ENCODE results near the gene TVP23C. TPM values are rescaled to one million over a fixed set of nuclear protein-coding genes. Genes with fewer than 3 reads are reported as not detected.

Gene TVP23C
- total RNA-seq, 1 experiment from 2014 or later: 14.1 TPM

GRCh38 chr17:15509095-15509494, 54.2 kb downstream of the TVP23C start:
- DNase-seq (ENCODE audit: low read depth, low spot score): no peak
- ChIA-PET POLR2A (no interaction called here), RAD21 (ENCODE audit: low non-redundant PET in 1 of 2, low total read pairs in 2 of 2, uncharacterized antibody in 2 of 2, unreplicated experiment in 2 of 2) (no interaction called here), CTCF (no interaction called here)
- TF ChIP-seq CBX3 (IDR thresholded peaks at IDR 0.05; ENCODE audit: low read depth) (no peak), ZBTB33 (IDR thresholded peaks at IDR 0.05; ENCODE audit: extremely low read depth, insufficient replicate concordance, low read length) (no peak), ELF1 (IDR thresholded peaks at IDR 0.05; ENCODE audit: borderline replicate concordance, low read depth) (no peak), JUND (IDR thresholded peaks at IDR 0.05) (no peak), CTCF (IDR thresholded peaks at IDR 0.05 in 2 of 3, conservative IDR thresholded peaks at IDR 0.05 in 1 of 3; ENCODE audit: borderline replicate concordance in 1 of 3, insufficient read depth in 1 of 3, low read depth in 2 of 3, low read length in 2 of 3) (no peak), REST (IDR thresholded peaks at IDR 0.05; ENCODE audit: low read depth) (no peak), FOSL1 (IDR thresholded peaks at IDR 0.05; ENCODE audit: low read depth) (no peak), YY1 (IDR thresholded peaks at IDR 0.05; ENCODE audit: extremely low read depth, insufficient replicate concordance, low read depth, low read length) (no peak), ATF3 (IDR thresholded peaks at IDR 0.05) (no peak), SRF (IDR thresholded peaks at IDR 0.05; ENCODE audit: low read depth) (no peak), ZNF274 (IDR thresholded peaks at IDR 0.05; ENCODE audit: low read depth, low read length) (no peak), RAD21 (IDR thresholded peaks at IDR 0.05; ENCODE audit: low read depth) (no peak), TCF7L2 (IDR thresholded peaks at IDR 0.05; ENCODE audit: borderline replicate concordance, extremely low read depth, insufficient read depth, insufficient read length) (no peak), EZH2 (IDR thresholded peaks at IDR 0.05) (no peak), POLR2A (IDR thresholded peaks at IDR 0.05; ENCODE audit: borderline replicate concordance, extremely low read depth, insufficient read depth, insufficient read length) (no peak), ZFX (IDR thresholded peaks at IDR 0.05) (no peak)
- intact Hi-C loops (cut with micrococcal nuclease): no loop called here
- H3K4me1 ChIP-seq (ENCODE audit: control insufficient read depth in 1 of 2, insufficient read depth in 2 of 2, low read length in 2 of 2): peaks cover 0 to 13% of the 10 kb centered on the region in 2 experiments; a peak in 2 of 4 replicates
- no peak overlapping the region for H3K27ac ChIP-seq (ENCODE audit: low read depth, low read length)
- BruUV-seq (replicated peaks): no TSS peak
- H3K9me3 ChIP-seq (ENCODE audit: control insufficient read depth in 1 of 2, insufficient read depth in 1 of 2, low read depth in 1 of 2, low read length in 2 of 2): no peaks in the 10 kb centered on the region
- no peak for ATAC-seq
- no peak overlapping the region for H3K4me3 ChIP-seq (replicated peaks in 1 of 2; ENCODE audit: low read depth in 1 of 2, low read length in 2 of 2)
- no peaks in the 10 kb centered on the region for H4K20me1 ChIP-seq (ENCODE audit: insufficient read depth)
- H3K27me3 ChIP-seq (ENCODE audit: insufficient read depth, low read length): no peaks in the 10 kb centered on the region
- no peak overlapping the region for H3K4me2 ChIP-seq (ENCODE audit: low read length)
- no peaks in the 10 kb centered on the region for H3K9me2 ChIP-seq (ENCODE audit: insufficient read depth)
- no peaks in the 10 kb centered on the region for H3K79me2 ChIP-seq (ENCODE audit: insufficient read depth, low read length)
- H2AFZ ChIP-seq (ENCODE audit: low read depth, low read length, poor library complexity, severe bottlenecking): no peak overlapping the region
- H3K36me3 ChIP-seq (ENCODE audit: control insufficient read depth in 1 of 2, insufficient read depth in 2 of 2, low read length in 2 of 2): no peaks in the 10 kb centered on the region
- H3K9ac ChIP-seq (ENCODE audit: low read length): no peak overlapping the region

All from HCT116 (cell line).